Mucosa of gallbladder (tissue), 1 donor: ENCODE results near the gene MAP1A. TPM values are rescaled to one million over a fixed set of nuclear protein-coding genes. Genes with fewer than 3 reads are reported as not detected.
"Not testable (repeated sequence)": the region's sequence is repeated elsewhere in the genome, so short reads cannot be mapped to it uniquely, and the experiment has no call there.

ENCODE experiments used
- DNase-seq: peaks from one replicate; pipeline ENCODE4 v3.0.0-alpha.2; 2020; ENCODE audit warnings: low spot score
- total RNA-seq: library from RNA; stranded (reverse); gene quantifications from one replicate; pipeline ENCODE4 v1.2.1, GENCODE V29; 2021
- donor health status: DM: no; HTN: no; CAD: no.

MAP1A gene
- total RNA-seq, 1 donor from 2014 or later: 22.5 TPM

DNA sequence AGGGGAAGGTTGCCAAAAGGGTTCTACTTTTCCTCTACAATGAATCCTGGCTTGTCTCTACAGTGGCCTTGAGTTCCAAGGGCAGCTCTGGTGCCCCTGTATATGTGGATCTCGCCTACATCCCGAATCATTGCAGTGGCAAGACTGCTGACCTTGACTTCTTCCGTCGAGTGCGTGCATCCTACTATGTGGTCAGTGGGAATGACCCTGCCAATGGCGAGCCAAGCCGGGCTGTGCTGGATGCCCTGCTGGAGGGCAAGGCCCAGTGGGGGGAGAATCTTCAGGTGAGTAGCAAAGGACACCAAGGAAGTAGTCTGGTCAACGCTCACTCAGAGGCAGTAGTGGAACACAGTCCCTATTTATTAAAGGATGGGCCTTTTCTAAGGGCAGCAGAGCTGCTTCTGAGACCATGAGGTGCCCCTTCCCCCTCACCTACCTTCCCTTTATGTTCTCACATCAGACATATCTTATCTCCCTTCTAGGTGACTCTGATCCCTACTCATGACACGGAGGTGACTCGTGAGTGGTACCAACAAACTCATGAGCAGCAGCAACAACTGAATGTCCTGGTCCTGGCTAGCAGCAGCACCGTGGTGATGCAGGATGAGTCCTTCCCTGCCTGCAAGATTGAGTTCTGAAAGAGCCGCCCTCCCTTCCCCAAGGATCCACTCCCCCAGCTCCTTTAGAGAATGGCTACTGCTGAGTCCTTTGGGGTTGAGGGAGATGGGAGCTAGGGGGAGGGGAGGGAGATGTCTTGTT is 12.4 kb downstream of the MAP1A start:
- no peak for DNase-seq

DNA sequence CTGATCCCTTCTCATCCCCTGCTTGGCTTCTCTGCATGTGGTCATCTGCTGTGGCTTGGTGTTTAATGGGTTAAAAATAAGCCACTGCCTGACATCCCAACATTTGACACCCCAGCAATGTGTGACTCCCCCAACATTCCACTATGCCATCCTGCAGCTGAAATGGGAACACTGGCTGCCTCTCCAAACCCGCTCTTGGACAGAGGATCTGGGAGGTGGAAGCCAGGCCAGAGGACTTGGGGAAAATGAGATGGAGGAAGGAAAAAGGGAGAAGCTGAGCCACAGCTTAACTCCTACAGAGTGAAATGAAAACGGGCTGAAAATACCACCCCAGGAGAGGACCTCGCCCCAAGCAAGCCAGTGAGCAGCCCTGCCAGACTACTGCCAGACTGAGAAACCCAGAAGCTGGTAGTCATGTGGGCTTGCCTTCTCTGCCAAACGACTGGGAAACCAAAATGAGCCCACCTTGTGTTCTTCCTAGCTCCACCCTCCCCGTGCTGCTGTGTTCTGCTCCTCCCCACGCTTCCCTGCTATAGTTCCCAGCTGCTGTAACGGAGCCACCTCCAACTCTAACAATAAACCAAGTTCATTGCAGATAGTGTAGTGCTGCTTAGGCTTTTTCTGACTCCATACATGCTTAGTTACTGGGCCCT is 13.7 kb downstream of the MAP1A start:
- DNase-seq: no peak

DNA sequence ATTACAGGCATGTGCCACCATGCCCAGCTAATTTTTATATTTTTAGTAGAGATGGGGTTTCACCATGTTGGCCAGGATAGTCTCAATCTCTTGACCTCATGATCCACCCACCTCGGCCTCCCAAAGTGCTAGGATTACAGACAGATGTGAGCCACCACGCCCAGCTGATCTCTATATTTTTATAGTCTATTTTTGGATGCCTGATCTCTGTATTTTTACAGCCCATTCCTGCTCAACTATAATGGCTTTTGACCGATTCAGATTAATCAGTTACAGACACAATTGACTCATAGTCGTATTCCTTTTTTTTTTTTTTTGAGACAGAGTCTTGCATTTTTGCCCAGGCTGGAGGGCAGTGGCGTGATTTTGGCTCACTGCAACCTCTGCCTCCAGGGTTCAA is 15.4 kb downstream of the MAP1A start:
- DNase-seq: not testable (repeated sequence)

DNA sequence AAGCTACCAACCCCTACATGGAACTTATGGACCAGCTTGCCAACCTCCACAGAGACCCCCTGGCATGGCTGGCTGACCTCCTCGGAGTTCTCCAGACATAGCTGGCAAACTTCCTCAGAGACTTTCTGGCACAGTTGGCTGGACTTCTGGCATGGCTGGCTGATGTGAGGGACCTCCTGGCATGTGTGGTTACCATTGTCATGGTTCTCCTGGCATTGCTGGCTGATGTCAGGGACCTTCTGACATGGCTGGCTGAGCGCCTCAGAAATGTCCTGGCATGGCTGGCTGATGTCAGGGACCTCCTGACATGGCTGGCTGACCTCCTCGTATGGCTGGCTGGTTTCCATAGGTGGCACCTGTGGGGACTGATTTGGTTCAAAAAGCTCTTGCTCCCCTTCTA is 17.5 kb downstream of the MAP1A start:
- DNase-seq: no peak

DNA sequence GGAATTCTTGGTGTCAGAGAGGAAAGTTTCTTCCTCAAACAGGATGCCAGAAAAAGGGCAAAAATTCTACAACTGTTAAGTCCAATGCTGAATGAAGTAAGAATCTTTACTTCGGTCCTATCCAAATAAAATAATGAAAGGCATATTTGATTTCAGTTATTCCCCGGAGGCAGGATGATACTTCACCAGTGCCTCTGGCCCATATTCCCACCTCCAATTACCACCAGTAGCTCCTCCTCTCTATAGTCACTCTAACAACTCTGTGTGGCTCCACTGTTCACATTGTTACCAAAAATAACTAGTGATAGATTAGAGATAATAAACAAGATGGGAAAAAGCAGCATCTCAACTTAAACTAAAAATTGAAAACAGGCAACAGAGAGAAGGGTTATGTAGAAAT is 20.7 kb downstream of the MAP1A start:
- no peak for DNase-seq

DNA sequence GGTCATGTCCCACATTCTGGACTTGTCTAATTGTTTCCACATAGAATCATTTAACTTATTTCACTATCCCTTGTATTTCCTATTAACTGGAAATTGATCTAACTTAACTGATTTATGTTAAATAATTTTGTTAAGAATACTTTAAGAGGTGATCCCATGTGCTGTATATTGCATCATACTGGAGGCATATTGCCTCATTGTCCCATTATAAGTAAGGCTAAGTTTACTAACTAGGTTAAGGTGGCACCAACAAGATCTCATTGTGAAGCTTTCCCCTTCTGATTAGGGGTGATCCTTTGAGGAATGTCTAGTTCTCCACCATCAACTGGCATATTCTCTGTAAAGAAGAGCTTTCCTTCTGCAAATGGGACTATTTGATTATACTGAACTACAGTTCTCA is 24.4 kb downstream of the MAP1A start:
- DNase-seq: no peak

DNA sequence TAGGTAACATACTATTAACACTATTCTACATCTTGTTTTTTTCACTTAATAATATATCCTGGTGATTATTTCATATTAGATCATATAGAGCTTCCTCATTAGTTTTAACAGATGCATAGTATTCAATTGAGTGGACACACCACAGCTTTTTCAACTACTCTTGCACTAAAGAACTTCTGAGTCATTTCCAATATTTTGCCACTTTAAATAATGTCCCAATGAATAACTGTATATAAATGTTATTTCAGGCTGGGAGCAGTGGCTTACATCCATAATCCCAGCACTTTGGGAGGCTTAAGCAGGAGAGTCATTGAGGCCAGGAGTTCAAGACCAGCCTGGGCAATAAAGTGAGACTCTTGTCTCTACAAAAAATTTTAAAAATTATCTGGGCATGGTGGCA is 26.9 kb downstream of the MAP1A start:
- DNase-seq: no peak

DNA sequence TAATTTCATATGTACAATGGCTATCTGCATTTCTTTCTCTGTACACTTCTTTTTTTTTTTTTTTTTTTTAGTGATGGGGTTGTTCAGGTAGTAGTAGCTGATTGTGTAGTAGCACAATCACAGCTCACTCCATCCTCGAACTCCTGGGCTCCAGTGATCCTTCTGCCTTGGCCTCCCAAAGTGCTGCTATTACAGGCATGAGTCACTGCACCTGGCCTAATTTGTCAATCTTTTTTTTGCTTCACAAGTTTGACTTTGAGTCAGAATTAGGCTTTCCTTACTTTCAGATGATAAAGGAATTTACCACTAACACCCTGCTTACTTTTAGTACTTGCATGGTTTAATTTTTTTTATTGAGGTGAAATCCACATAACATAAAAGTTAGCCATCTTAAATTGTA is 28.0 kb downstream of the MAP1A start:
- no peak for DNase-seq

DNA sequence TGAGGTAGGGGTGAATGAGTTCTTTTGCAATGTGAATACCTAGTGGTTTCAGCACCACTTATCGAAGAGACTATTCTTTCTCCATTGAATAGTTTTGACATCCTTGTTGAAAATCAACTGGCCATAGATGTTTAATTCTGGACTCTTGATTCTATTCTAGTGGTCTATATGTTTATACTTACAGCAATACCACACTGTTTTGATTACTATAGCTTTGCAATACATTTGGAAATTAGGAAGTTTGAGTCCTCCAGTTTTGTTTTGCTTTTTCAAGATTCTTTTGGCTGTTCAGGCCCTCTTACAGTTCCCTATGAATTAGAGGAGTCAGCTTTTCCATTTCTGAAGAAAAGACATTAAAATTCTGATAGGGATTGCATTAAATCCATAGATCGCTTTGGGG is 30.1 kb downstream of the MAP1A start:
- DNase-seq: no peak

DNA sequence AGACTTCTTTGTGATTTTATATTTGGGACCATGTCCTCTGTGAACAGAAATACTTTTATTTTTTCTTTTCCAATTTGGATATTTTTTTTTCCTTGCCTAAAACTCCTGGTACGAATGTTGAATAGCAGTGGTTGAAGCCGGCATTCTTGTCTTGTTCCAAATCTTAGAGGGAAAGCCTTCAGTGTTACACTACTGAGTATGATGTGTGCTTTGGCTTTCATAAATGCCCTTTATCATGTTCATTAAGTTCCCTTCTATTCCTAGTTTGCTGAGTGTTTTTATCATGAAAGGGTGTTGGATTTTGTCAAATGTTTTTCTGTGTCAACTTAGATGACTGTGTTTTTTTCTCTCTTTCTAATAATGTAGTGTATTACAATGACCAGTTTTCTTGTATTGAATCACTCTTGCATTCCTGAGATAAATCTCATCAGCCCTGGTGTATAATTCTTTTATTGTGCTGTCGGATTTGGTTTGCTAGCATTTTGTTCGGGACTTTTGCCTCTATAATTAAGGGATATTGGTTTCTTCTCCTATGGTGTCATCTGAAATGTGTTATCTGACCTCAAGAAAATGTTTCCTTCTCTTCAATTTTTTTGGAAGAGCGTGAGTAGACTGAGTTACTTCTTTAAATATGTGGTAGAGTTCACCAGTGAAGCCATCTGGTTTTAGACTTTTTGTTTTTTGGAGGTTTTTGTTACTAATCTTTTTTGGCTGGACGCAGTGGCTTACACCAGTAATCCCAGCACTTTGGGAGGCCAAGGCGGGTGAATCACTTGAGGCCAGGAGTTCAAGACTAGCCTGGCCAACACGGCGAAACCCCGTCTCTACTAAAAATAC is 33.3 kb downstream of the MAP1A start:
- no peak for DNase-seq

DNA sequence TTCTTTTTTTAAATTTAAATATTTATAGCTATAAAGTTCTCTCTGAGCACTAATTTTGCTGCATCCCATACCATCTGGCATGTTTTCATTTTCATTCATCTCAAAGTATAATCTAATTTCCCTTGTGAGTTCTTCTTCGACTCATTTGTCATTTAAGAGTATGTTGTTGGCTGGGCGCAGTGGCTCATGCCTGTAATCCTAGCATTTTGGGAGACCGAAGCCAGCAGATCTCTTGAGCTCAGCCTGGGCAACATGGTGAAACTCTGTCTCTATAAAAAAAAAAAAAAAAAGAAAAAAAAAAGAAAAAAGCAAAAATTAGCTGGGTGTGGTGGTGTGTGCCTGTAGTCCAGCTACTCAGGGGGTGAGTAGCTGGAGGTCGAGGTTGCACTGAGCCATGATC is 34.8 kb downstream of the MAP1A start:
- no peak for DNase-seq

DNA sequence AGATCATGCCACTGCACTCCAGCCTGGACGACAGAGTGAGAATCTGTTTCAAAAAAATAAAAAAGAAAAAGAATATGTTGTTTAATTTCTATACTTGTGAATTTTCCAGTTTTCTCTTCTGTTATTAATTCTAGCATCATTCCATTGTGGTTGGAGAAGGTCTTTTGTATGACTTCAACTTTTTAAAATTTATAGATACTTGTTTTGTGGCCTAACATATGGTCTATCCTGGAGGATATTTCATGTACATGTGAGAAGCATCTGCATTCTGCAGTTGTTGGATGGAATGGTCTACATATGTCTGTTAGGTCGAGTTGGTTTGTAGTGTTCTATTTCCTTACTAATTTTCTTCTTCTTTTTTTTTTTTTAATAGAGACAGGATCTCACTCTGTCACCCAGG is 35.6 kb downstream of the MAP1A start:
- no peak for DNase-seq

DNA sequence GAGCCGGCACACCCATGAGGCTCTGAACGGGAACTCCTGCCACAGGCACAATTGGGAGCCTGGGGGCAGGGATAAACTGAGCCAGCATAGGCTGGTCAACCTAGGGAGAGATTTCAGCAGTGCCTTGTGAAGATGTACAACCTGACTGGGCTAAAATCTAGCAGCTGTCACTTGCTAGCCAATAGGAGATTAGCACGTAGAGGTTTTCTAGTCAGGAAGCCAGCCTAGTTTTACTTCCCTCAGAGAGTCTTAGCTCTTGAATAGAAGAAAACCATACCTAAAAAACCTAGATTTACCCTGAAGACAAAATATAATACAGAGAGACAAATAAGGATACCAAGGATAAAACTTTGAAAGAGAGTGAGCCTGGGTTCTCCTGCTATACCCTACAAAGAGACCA is 45.3 kb downstream of the MAP1A start:
- not testable (repeated sequence) for DNase-seq

DNA sequence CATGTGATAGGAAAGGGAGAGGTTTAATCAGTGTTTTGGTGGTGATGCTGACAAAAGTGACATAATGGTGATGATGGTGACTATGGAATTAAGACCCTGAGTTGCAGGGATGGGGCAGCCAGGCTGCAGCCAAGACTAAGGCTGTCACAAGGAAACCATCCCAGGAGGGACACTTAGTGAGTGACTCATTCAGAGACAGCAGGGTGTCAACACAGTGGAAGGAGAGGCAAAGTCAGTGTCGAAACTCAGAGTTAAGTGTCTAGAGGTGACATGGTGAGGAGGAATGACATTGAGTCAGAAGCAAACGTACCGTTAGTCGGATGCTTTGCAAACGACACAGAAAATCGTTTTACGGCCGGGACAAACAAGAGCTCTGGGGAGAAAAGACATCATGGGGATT is 46.4 kb downstream of the MAP1A start:
- not testable (repeated sequence) for DNase-seq

DNA sequence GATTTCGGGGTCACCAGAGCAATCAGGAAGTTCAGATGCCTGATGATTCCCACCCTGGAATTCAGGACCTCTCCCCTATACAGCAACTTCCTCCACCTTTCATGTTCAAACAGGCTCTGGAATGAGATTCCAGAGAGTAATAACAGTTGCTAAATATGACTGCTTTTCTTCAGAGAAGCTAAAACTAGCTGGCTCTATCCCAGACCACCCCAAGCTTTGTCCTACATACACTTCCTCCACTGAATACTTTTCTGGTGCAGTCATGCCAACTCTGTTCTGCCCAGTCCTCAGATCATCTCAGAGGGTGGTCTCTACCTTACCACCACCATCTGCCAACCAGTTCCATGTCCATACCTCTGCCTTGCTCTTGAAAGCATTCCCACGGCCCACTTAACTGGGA is 49.2 kb downstream of the MAP1A start:
- not testable (repeated sequence) for DNase-seq

DNA sequence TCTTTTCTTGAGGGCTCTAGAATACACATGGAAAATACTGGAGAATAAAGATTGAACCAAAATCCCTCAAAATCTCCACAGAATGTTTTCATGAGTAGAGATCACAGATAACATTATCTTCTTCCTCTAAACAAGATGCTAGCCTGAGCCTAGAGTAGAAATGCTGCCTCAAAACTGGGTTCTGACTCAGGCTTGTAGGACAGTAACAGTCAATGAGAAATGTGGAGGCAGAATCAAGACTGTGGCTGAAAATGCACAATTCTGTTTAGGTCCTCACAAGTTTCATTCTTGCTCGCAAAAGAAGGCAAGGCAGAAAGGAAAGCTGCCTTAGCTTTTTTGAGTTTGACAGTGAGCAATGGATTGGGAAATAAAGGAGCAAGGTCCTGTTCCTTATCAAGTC is 57.2 kb downstream of the MAP1A start:
- not testable (repeated sequence) for DNase-seq

Other genes starting within 250 kb of the MAP1A start
- gene TGM7, start 215.4 kb upstream of the MAP1A start, total RNA-seq: not detected
- gene LCMT2, start 187.0 kb upstream of the MAP1A start, total RNA-seq: 7.5 TPM
- 26.0 TPM for gene ZSCAN29, start 146.6 kb upstream of the MAP1A start, total RNA-seq
- 22.0 TPM for gene TUBGCP4, start 146.5 kb upstream of the MAP1A start, total RNA-seq
- 61.6 TPM for gene TP53BP1, start 24.5 kb upstream of the MAP1A start, total RNA-seq
- 104 TPM for gene PPIP5K1, start 72.6 kb downstream of the MAP1A start, total RNA-seq
- gene CKMT1B, start 76.4 kb downstream of the MAP1A start, total RNA-seq: 52.7 TPM
- 1.6 TPM for gene STRC, start 101.2 kb downstream of the MAP1A start, total RNA-seq
- gene CATSPER2, start 131.2 kb downstream of the MAP1A start, total RNA-seq: 8.1 TPM
- gene CKMT1A, start 176.3 kb downstream of the MAP1A start, total RNA-seq: 65.4 TPM
- 520 TPM for gene PDIA3, start 228.8 kb downstream of the MAP1A start, total RNA-seq